Lung (tissue), 12 donors: ENCODE measurements around the gene CKM. TPM values are rescaled to one million over a fixed set of nuclear protein-coding genes. Genes with fewer than 3 reads are reported as not detected.
A peak's percentile ranks its signal among the peaks of the same experiment; 100 is the strongest.

Source experiments
- ATAC-seq: fragments of 200-7000 bp; cut with Tn5 transposase; one replicate; pipeline ENCODE4 v1.9.1; 2020; ENCODE audit warnings: moderate number of reproducible peaks; ENCODE audit not compliant: insufficient read depth, low FRiP score
- DNase-seq, 3 donors: peaks; one replicate each; pipeline ENCODE4 v3.0.0-alpha.2; 2013 to 2017
- H3K27ac ChIP-seq, 2 donors: one replicate each; pipeline ENCODE4 v1.5.1; 2013; ENCODE audit warnings: mild to moderate bottlenecking in 2 of 2, moderate library complexity in 2 of 2, control low read depth in 1 of 2, inconsistent platforms in 1 of 2, low read depth in 1 of 2, low read length in 1 of 2
- H3K27me3 ChIP-seq, 3 donors: one replicate each; pipeline ENCODE4 v1.5.1; 2013; ENCODE audit warnings: low read length in 2 of 3; ENCODE audit not compliant: control insufficient read depth in 3 of 3, insufficient read depth in 3 of 3
- H3K36me3 ChIP-seq, 4 donors: one replicate each; pipeline ENCODE4 v1.5.1; 2013; ENCODE audit warnings: low read length in 4 of 4, mild to moderate bottlenecking in 1 of 4, moderate library complexity in 1 of 4; ENCODE audit not compliant: control insufficient read depth in 4 of 4, insufficient read depth in 4 of 4
- H3K4me1 ChIP-seq, 5 donors: one replicate each; pipeline ENCODE4 v1.5.1; 2013; ENCODE audit warnings: low read length in 5 of 5, mild to moderate bottlenecking in 2 of 5, moderate library complexity in 1 of 5; ENCODE audit not compliant: control insufficient read depth in 5 of 5, insufficient read depth in 5 of 5
- H3K4me3 ChIP-seq: one replicate; pipeline ENCODE4 v1.5.1; 2013; ENCODE audit warnings: mild to moderate bottlenecking, control low read depth, moderate library complexity
- H3K9ac ChIP-seq, 2 donors: one replicate each; pipeline ENCODE4 v1.5.1; 2013; ENCODE audit warnings: low read length in 2 of 2, control low read depth in 1 of 2; ENCODE audit not compliant: insufficient read depth in 1 of 2
- H3K9me3 ChIP-seq, 4 donors: one replicate each; pipeline ENCODE4 v1.5.1; 2013; ENCODE audit warnings: low read length in 3 of 4, mild to moderate bottlenecking in 1 of 4, moderate library complexity in 1 of 4; ENCODE audit not compliant: control insufficient read depth in 4 of 4, insufficient read depth in 3 of 4
- CTCF ChIP-seq: IDR thresholded peaks from 2 replicates; pipeline ENCODE4 v1.5.1; 2012; ENCODE audit warnings: mild to moderate bottlenecking; ENCODE audit errors: control extremely low read depth, extremely low read depth
- WGBS, 2 donors: extraction: QIAGEN DNeasy Blood & Tissue Kit; methylation state at CpG; one replicate each; pipeline ENCODE4 v1.1.7; 2013; 5-methylcytosine and 5-hydroxymethylcytosine counted together
- polyA plus RNA-seq, 2 donors: library from polyadenylated mRNA; stranded (reverse); fragments of 200-250 nt; gene quantifications; one replicate each; pipeline ENCODE4 v1.2.1, GENCODE V29; 2013
- total RNA-seq, 2 donors: library from RNA; depleted of rRNA in 1 of 2; stranded (reverse); fragments of >200 nt in 1 of 2; gene quantifications; one replicate each; pipeline ENCODE4 v1.2.1, GENCODE V29; 2014 to 2021
- donor health status: control.
- donor health status: control.
- donor health status: Bipolar disorder and iron deficiency.
- donor health status: healthy.
- donor health status: DM: yes; HTN: yes; CAD: no.

CKM gene
- total and polyA plus RNA-seq, 4 donors, result 0.06 to 1.4 (median 0.97) TPM; not detected in 1

GRCh38 chr19:45342911-45343310 lies 20.2 kb upstream of the CKM start:
- WGBS, 2 donors, result 76 to 77% methylated on average over 13 of the region's 13 CpGs
- H3K36me3 ChIP-seq, result no peaks in the 10 kb centered on the region
- ATAC-seq, result no peak
- H3K9ac ChIP-seq, result no peak overlapping the region
- DNase-seq, result no peak
- no peak overlapping the region for H3K27ac ChIP-seq
- H3K4me1 ChIP-seq, result peaks cover 0 to 6% (median 3%) of the 10 kb centered on the region in 5 donors
- H3K27me3 ChIP-seq, result peaks cover 6 to 26% (median 17%) of the 10 kb centered on the region in 3 donors
- TF ChIP-seq CTCF, result no peak
- H3K9me3 ChIP-seq, result no peaks in the 10 kb centered on the region
- H3K4me3 ChIP-seq, result no peak overlapping the region

GRCh38 chr19:45340899-45341453 lies 18.3 kb upstream of the CKM start:
- DNase-seq (no peak), ATAC-seq (no peak)
- WGBS, 2 donors, result 13 to 15% methylated on average over 24 to 25 of the region's 25 CpGs
- Histone ChIP-seq H3K9me3 (no peaks in the 10 kb centered on the region), H3K4me1 (peaks cover 0 to 6% (median 3%) of the 10 kb centered on the region in 5 donors), H3K4me3 (no peak overlapping the region), H3K27me3 (peaks cover 6 to 18% (median 17%) of the 10 kb centered on the region in 3 donors), H3K36me3 (no peaks in the 10 kb centered on the region), H3K9ac (no peak overlapping the region), H3K27ac (no peak overlapping the region)
- TF ChIP-seq CTCF, result no peak

- peak in 1 of 3 donors; percentile 22 for DNase-seq
- no peaks in the 10 kb centered on the region for H3K36me3 ChIP-seq
- no peak for TF ChIP-seq CTCF
- no peak within 1 kb of the TSS for H3K27ac ChIP-seq
- no peak within 1 kb of the TSS for H3K9ac ChIP-seq
- H3K4me1 ChIP-seq, result peaks cover 0 to 6% (median 3%) of the 10 kb centered on the region in 5 donors
- ATAC-seq, result no peak
- 11 to 13% methylated on average over 47 to 50 of the region's 50 CpGs for WGBS, 2 donors
- H3K9me3 ChIP-seq, result no peaks in the 10 kb centered on the region
- H3K27me3 ChIP-seq, result peaks cover 4 to 18% (median 17%) of the 10 kb centered on the region in 3 donors
- H3K4me3 ChIP-seq, result no peak within 1 kb of the TSS
Observed at GRCh38 chr19:45340232-45340898, 17.7 kb upstream of the CKM start, which contains the start of gene KLC3. KLC3 (plus strand) TSS chr19:45340750; CDS start chr19:45345542, 4,792 bp downstream.
